HL-60/S4 treated with retinoic acid at 250 ng/mL for 4 days and 3 days (cell line): ENCODE measurements around the gene NDFIP1.

Source experiments
- in situ Hi-C: fragments of 300-500 bp; cut with MboI; formaldehyde crosslinking; loops from 2 replicates; pipeline ENCODE4 v1.7.0; 2022; ENCODE audit warnings: low sequenced_read_pairs

The NDFIP1 gene

DNA sequence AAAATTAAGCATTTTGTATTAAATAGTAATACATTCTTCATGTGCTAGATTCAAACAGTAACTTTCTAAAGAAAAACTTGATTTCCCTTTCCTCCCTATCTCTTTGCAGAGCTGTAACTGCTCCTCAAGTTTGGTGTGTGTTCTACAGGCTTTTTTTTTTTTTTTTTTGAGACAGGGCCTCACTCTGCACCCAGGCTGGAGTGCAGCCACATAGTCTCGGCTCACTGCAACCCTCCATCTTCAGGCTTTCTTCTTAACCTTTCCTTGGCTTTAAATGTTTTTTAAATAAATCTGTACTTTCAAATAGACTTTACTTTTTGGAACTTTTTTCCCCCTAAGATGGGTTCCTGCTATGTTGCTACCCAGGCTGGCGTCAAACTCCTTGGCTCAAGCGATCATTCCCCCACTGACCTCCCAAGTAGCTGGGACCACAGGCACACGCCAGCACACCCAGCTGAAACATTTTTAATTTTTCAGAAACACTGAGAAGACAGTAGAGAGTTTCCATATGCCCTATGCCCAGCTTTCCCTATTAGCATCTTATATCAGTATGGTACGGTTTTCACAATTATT is 9.1 kb downstream of the NDFIP1 start:
- in situ Hi-C loops: no loop called here

DNA sequence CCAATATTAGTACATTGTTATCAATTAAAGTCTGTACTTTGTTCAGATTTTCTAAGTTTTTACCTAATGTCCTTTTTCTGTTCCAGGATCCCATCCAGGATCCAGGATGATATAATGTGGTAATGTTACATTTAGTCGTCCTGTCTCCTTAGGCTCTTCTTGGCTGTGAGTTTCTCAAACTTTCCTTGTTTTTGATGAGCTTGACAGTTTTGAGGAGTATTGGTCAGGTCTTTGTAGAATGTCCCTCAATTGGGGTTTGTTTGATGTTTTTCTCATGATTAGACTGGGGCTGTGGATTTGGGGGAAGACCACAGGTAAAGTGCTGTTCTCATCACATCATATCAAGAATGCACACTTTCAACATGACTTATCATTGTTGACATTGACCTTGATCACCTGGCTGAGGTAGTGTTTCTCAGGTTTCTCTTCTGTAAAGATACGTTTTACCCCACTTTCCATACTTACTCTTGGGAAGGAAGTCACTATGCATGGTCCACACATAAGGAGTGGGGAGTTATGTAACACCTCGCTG is 9.6 kb downstream of the NDFIP1 start:
- in situ Hi-C loops: no loop called here

DNA sequence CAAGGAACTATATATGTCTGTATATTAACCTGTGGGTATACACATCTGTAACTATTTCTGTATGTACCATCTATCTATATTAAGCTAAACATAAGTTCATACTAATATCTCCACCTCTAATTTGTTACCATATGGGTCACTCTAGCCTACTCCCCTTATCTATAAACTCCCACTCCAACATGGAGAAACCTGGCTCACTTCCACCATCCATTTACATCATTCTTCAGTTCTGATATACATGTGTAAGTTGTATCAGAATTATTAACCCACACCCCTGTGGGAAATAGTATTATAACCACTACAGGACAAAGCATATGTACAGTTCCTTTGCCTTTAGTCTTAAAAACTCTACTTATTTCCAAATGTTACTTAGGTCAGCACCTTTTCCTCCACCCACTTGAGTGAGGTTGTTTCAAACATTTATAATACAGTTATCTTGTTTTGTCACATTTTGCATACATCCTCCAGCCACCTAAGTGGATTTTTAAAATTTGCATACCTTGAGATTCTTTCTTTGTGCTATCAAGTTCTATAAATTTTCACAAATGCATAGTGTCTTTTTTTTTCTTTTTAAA is 10.6 kb downstream of the NDFIP1 start:
- in situ Hi-C loops: no loop called here

GRCh38 chr5:142120247-142120935 is 11.8 kb downstream of the NDFIP1 start:
- in situ Hi-C loops: no loop called here

DNA sequence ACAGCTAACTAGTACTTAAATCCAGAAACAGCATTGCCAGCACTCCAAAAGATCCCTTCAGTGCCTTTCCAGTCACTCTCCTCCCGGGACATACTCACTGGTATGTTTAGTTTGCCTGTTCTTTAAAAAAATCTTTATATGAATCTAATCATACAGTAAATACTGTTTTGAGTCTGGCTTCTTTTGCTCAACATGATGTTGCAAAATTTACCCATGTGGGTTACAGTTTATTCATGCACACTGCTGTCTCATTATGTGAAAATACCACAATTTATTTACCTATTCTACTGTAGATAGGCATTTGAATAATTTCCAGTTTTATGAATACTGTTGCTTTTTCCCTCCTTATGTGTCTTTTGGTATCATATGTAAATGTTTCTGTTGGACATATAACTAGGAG is 13.5 kb downstream of the NDFIP1 start:
- in situ Hi-C loops: no loop called here

- in situ Hi-C loops: loop anchor here (25.0 kb wide), 1 partner anchor 438 kb away; the partner anchor contains the start of gene ARAP3
These were observed 16.8 kb downstream of the NDFIP1 start for GRCh38 chr5:142125378-142125777.

DNA sequence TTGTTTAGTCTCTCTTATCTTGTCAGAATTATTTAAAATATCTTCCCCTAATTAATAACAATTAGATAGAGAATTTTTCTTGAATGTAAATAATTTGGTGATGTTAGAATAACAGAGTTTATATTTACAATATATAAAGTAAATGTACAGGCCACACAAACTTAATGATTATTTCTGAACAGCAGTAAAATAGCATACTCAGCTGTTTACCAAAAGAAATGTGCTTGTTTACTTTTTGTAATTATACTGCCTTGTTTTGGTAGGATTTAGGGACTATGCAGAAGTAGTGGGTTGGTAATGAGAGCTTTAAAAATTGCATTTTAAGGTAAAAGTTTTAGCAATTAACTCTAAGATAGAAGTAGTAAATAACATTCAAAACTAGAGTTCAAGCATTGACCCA is 17.4 kb downstream of the NDFIP1 start:
- in situ Hi-C loops: loop anchor here (25.0 kb wide), 1 partner anchor 439 kb away; the partner anchor contains the start of gene ARAP3

DNA sequence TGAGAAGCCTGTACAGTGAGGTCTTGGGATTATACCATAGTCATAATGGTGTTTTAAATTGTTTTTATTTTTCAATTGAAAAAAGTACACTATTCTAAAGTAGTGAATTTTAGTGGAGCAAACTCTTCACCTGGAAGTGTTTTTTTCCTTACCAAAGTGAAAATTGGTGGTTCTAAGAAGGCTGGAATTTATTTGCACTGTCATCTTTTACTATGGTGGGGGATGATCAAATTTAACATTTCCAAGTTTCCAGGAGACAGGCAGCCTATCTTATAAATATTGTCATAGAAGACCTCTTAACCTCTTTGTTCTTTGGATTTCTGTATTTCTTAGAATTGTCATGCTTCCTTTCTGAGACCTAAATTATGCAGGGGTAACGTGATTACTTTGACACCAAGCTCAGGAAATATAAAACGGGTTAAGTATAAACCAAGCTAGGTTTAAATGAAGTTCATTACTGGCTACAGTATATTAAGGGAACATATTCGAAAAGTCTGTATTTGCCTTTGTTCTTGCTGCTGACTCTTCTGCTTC is 20.2 kb downstream of the NDFIP1 start:
- in situ Hi-C loops: loop anchor here (25.0 kb wide), 1 partner anchor 441 kb away; the partner anchor contains the start of gene ARAP3

DNA sequence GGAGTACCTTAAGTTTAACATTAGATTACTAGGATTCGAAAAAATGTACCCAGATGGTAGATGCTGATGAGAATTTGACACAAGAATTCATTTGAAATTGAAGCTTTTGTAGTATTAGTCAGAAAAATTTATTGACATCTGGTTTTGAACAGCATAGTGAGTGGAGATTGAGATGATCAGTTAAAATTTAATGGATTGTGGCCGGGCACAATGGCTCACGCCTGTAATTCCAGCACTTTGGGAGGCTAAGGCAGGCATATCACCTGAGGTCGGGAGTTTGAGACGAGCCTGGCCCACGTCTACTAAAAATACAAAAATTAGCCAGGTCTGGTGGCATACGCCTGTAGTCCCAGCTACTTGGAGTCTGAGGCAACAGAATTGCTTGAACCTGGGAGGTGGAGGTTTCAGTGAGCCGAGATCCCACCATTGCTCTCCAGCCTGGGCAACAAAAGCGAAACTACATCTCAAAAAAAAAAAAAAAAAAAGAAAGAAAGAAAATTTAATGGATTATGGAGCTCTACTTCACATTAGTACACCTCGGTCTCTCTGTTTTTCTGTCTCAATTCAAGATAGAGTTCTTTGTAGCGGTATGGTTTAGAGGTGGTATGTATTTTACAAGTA is 21.0 kb downstream of the NDFIP1 start:
- in situ Hi-C loops: loop anchor here (10.0 to 25.0 kb wide), 2 partner anchors 125 to 442 kb away; partner anchors contain the start of gene ARAP3

GRCh38 chr5:142131394-142131793 is 22.8 kb downstream of the NDFIP1 start:
- in situ Hi-C loops: loop anchor here (10.0 to 25.0 kb wide), 2 partner anchors 127 to 444 kb away; partner anchors contain the start of gene ARAP3

DNA sequence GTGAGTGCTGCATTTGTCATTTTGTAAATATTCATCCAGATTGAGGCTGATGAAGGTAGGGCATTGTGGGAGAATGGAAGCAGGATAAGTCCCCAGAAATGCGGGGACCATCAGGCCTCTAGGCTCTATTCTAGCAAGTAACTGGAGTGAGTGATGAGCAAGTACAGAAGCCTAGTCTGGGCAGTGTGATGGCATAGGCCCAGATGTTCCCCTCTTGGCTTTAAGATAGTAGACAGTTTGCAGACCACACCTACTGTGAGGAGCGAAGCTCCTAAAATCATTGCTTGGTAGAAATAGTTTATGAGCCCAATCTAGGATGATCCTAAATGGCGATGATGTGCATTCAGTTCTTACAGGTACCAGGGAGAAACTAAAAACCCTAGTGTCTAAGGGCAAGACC is 24.3 kb downstream of the NDFIP1 start:
- in situ Hi-C loops: loop anchor here (10.0 to 25.0 kb wide), 2 partner anchors 128 to 446 kb away; partner anchors contain the start of gene ARAP3

GRCh38 chr5:142133330-142134206 is 25.0 kb downstream of the NDFIP1 start:
- in situ Hi-C loops: loop anchor here (10.0 to 25.0 kb wide), 2 partner anchors 129 to 446 kb away; partner anchors contain the start of gene ARAP3

- in situ Hi-C loops: loop anchor here (10.0 to 25.0 kb wide), 2 partner anchors 130 to 447 kb away; partner anchors contain the start of gene ARAP3
These were observed 25.9 kb downstream of the NDFIP1 start for GRCh38 chr5:142134331-142135010.

DNA sequence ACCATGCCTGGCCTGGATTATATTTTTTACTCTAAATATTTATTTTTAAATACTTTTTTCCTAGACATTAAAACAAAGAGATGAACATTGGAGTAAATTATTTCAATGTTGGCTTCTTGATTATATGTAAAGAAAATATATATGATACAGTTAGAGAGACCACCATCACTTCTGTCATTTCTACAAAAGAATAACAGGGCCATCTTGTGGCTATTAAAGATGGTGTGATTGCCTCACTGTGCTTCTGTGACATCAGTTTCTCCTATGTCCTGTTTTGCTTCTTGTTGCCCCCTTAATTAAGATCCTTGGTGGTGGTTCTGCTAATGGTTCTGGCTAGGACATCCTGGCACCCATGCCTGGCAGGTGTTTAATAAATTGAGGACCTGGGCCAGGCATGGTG is 32.9 kb downstream of the NDFIP1 start:
- in situ Hi-C loops: loop anchor here (25.0 kb wide), 1 partner anchor 454 kb away; the partner anchor contains the start of gene ARAP3

GRCh38 chr5:142143878-142144277 is 35.3 kb downstream of the NDFIP1 start:
- in situ Hi-C loops: loop anchor here (25.0 kb wide), 1 partner anchor 457 kb away; the partner anchor contains the start of gene ARAP3

DNA sequence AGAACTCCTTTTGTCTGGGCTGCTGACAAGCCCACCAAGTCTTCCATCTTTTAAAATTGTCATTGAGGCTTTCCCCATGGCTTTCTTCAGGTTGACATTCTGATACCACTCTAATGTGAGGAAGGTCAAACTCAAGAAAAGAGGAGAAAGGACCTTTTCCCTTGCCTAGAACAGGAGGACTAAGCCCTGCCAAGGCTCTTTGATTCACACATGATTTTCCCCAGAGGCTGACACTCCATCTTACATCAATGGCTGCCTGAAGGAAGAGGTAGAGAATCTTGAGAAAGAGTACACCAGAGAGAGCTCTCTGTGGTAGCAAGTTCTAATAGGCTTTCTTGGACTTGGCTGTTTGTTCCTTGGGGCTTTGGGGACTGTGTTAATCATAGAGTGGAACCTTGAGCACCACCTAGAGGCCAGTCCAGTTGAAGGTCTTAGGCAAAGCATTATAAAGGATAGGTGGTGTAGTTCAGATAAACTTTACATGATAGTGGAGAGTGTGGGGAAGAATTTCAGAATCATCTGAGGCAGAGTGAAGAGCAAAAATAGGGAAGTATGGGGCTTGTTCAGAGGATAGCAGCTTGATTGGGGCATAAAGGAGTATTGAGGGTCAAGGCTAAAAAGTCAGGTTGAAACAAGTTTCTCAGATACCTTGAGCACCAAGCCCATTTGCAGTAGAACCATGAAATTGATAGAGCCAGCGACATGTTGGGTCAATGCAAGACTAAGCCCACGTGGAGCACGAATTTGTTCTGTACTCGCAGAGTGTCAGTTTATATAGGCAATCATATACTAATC is 36.7 kb downstream of the NDFIP1 start:
- in situ Hi-C loops: loop anchor here (25.0 kb wide), 1 partner anchor 458 kb away; the partner anchor contains the start of gene ARAP3

DNA sequence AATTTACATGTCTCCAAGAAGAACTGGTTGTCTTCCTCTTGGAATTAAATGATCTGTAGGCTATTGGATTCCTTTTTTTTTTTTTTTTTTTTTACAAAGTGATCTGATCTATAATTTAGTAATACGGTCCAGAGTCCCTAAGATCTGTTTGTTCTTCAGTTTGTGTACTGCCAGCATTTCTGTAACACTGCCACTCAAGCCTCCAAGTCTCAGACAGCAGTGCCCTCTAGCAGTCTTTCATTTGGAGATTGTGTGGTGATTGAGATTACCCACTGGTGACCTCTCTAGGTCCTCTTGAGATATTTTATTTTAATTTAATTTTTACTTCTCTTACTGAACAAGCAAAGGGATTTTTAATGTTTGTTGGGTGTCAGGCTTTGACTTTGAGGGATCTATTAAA is 40.8 kb downstream of the NDFIP1 start:
- in situ Hi-C loops: loop anchor here (25.0 kb wide), 1 partner anchor 462 kb away; the partner anchor contains the start of gene ARAP3

DNA sequence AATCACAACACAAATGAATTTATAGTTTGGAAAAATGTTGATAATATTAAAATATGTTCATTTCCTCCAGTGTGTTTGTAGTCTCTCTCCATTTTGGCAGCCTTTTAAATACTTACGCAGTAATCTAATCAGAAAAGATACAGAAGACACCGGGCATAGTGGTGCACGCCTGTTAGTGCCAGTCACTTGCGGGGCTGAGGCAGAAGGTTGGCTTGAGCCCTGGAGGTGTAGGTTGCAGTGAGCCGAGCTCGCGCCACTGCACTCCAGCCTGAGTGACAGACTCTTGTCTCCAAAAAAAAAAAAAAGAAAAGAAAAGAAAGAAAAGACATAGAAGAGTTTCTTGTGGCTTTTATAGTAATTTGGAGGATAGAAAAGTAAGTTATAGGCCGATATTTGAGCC is 41.9 kb downstream of the NDFIP1 start:
- in situ Hi-C loops: loop anchor here (25.0 kb wide), 1 partner anchor 537 kb away; the partner anchor contains the start of gene FGF1
